K562 (cell line): ENCODE measurements around the gene CBX1. TPM values are rescaled to one million over a fixed set of nuclear protein-coding genes. Genes with fewer than 3 reads are reported as not detected.

Source experiments
- ATAC-seq: fragments of 200-7000 bp; cut with Tn5 transposase; 3 replicates; pipeline ENCODE4 v1.9.1; 2020; ENCODE audit warnings: moderate library complexity
- BruUV-seq: library from RNA; stranded (reverse); fragments of 400-500 nt; replicated peaks from 2 replicates; lab custom pipeline; 2021; lab: Mats Ljungman, UMichigan
- CTCF ChIA-PET: fragments of 300-600 bp; formaldehyde crosslinking; extraction: SDS; loops from one replicate; lab custom pipeline; 2021; ENCODE audit warnings: low intra/inter-chr PET ratio; lab: Yijun Ruan, JAX
- POLR2A ChIA-PET: fragments of 300-600, 350-650 bp; sonication (Branson Sonifier 250); formaldehyde crosslinking; extraction: SDS; loops from one replicate; lab custom pipeline; 2021; ENCODE audit warnings: antibody characterized with exemption, inconsistent platforms; lab: Yijun Ruan, JAX
- DNase-seq, 4 experiments: peaks; one replicate each; pipeline versions ENCODE4 v3.0.0 to v3.0.0-alpha.2; 2011 to 2018; ENCODE audit warnings: low spot score in 3 of 4, mixed read lengths in 3 of 4; ENCODE audit errors: extremely low read depth in 1 of 4
- FAIRE-seq: peaks from 2 replicates; lab custom pipeline; 2011; peaks lifted over from hg19 to GRCh38; lab: Jason Lieb, UNC
- H2AFZ ChIP-seq: 2 replicates; pipeline ENCODE4 v1.6.0; 2011; ENCODE audit warnings: low read depth, low read length, control low read depth, inconsistent platforms
- H3K27ac ChIP-seq: fragments of 200-600 bp; 3 replicates; pipeline ENCODE4 v1.8.0; 2011; ENCODE audit warnings: low read depth, mild to moderate bottlenecking, control low read depth, inconsistent platforms, low read length, moderate library complexity, mixed read lengths; ENCODE audit errors: extremely low read depth
- H3K27me3 ChIP-seq, 2 experiments: fragments of 300-600 bp in 1 of 2; 2 replicates in 1 of 2; 3 replicates in 1 of 2; pipeline versions ENCODE4 v1.6.0 to v1.8.0; 2011; ENCODE audit warnings: inconsistent platforms in 2 of 2, low read length in 2 of 2, mild to moderate bottlenecking in 1 of 2, mixed read lengths in 1 of 2, moderate library complexity in 1 of 2; ENCODE audit not compliant: control insufficient read depth in 2 of 2, insufficient read depth in 2 of 2
- H3K36me3 ChIP-seq: fragments of 300-600 bp; 3 replicates; pipeline ENCODE4 v1.8.0; 2011; ENCODE audit warnings: mild to moderate bottlenecking, low read length, inconsistent platforms; ENCODE audit not compliant: control insufficient read depth, insufficient read depth
- H3K4me1 ChIP-seq, 2 experiments: fragments of 200-600 bp in 1 of 2; replicated peaks in 1 of 2; 2 replicates in 1 of 2; 3 replicates in 1 of 2; pipeline versions ENCODE4 v1.5.1 to v1.8.0; 2011; ENCODE audit warnings: inconsistent platforms in 2 of 2, low read length in 2 of 2, mild to moderate bottlenecking in 1 of 2, mixed read lengths in 1 of 2, moderate library complexity in 1 of 2; ENCODE audit not compliant: control insufficient read depth in 2 of 2, insufficient read depth in 2 of 2
- H3K4me2 ChIP-seq: 2 replicates; pipeline ENCODE4 v1.6.1; 2011; ENCODE audit warnings: low read length, control low read depth, inconsistent platforms, mixed read lengths; ENCODE audit not compliant: insufficient read depth
- H3K4me3 ChIP-seq: fragments of 200-600 bp; sonication (generic), shearing (Covaris generic); 2 replicates; pipeline ENCODE4 v1.5.1; 2016; ENCODE audit warnings: control low read depth, inconsistent platforms
- H3K79me2 ChIP-seq: fragments of 200-600 bp; 3 replicates; pipeline ENCODE4 v1.8.0; 2011; ENCODE audit warnings: low read length, inconsistent platforms; ENCODE audit not compliant: control insufficient read depth, insufficient read depth
- H3K9ac ChIP-seq, 2 experiments: 2 replicates each; pipeline versions ENCODE4 v1.6.0 to v1.6.1; 2011; ENCODE audit warnings: low read depth in 2 of 2, low read length in 2 of 2, control low read depth in 1 of 2, inconsistent platforms in 1 of 2, mild to moderate bottlenecking in 1 of 2, mixed read lengths in 1 of 2; ENCODE audit not compliant: insufficient read depth in 1 of 2
- H3K9me1 ChIP-seq: one replicate; pipeline ENCODE4 v1.6.0; 2011; ENCODE audit warnings: inconsistent platforms, mild to moderate bottlenecking, low read length, moderate library complexity; ENCODE audit not compliant: control insufficient read depth, insufficient read depth
- H3K9me3 ChIP-seq: replicated peaks from 2 replicates; pipeline ENCODE4 v1.5.1; 2011; ENCODE audit warnings: low read depth, low read length, inconsistent platforms; ENCODE audit not compliant: control insufficient read depth, insufficient read depth
- H4K20me1 ChIP-seq: replicated peaks from 2 replicates; pipeline ENCODE4 v1.6.1; 2011; ENCODE audit warnings: low read length, inconsistent platforms, mixed read lengths; ENCODE audit not compliant: control insufficient read depth, insufficient read depth
- MTF1 ChIP-seq: fragments of 250-450 bp; sonication (Bioruptor Pico); IDR thresholded peaks from 2 replicates; pipeline ENCODE4 v1.9.0; 2021; ENCODE audit warnings: moderate library complexity, mild to moderate bottlenecking, inconsistent platforms, borderline replicate concordance
- RBFOX2 ChIP-seq: fragments of 200-400 bp; formaldehyde crosslinking; IDR thresholded peaks from 2 replicates; pipeline ENCODE4 v1.6.1; 2017; ENCODE audit warnings: low read depth, mild to moderate bottlenecking, low read length, moderate library complexity
- ZFX ChIP-seq: sonication (generic); formaldehyde crosslinking; IDR thresholded peaks from 2 replicates; pipeline ENCODE4 v1.8.0; 2022; ENCODE audit warnings: mild to moderate bottlenecking, missing genetic modification reagents, moderate library complexity
- WGBS: fragments of 100-300 bp; shearing (Covaris generic); methylation state at CpG from one replicate; pipeline ENCODE4 v1.1.6; 2016; ENCODE audit warnings: low coverage, mixed read lengths; ENCODE audit not compliant: insufficient coverage; ENCODE audit errors: missing lambda C conversion rate; 5-methylcytosine and 5-hydroxymethylcytosine counted together
- in situ Hi-C: fragments of 300-500 bp; cut with MboI; formaldehyde crosslinking; loops from 4 replicates; pipeline ENCODE4 v1.15.0; 2018; ENCODE audit warnings: inconsistent platforms, mixed read lengths
- intact Hi-C: fragments of 100-400 bp; cut with micrococcal nuclease; formaldehyde crosslinking; loops from 2 replicates; pipeline ENCODE4 v1.14.2; 2022
- polyA plus RNA-seq, 8 experiments: library from polyadenylated mRNA; depleted of rRNA in 4 of 8; stranded (reverse) in 5 of 8; unstranded in 3 of 8; fragments of >200 nt; fragmentation: Nextera tagmentation in 2 of 8; fragmentation: Illumina TruSeq in 1 of 8; extraction: Ambion mirVana in 2 of 8; extraction: Trizol in 1 of 8; gene quantifications; 2 replicates each; pipeline versions ENCODE4 v1.2.1 to v1.2.3, GENCODE V29; 2011 to 2014; ENCODE audit warnings: inconsistent platforms in 1 of 8, missing spikeins in 1 of 8
- total RNA-seq, 7 experiments: library from RNA; depleted of rRNA in 6 of 7; stranded (reverse); fragments of >200 nt in 6 of 7; fragmentation: Illumina TruSeq in 2 of 7; extraction: Trizol in 2 of 7; gene quantifications; 2 replicates each; pipeline versions ENCODE4 v1.2.1 to v1.2.3, GENCODE V29; 2011 to 2021; ENCODE audit warnings: low replicate concordance in 1 of 7

CBX1 gene
- total and polyA plus RNA-seq, 9 of the 15 experiments (the other 6 are each of a cell fraction or from before 2014, with no cell fraction given): 10.6 to 95.7 (median 52.7) TPM

- ChIA-PET POLR2A (interaction anchor here (9.0 kb wide), 1 partner anchor 16 kb away, joined by 53 read pairs; no protein-coding TSS in a partner anchor), CTCF (no interaction called here)
- Histone ChIP-seq H3K9me1 (peaks cover 13% of the 10 kb centered on the region), H3K27ac (peak overlapping the region; percentile 54; the same call in 2 of the 3 replicates), H3K36me3 (peaks cover 57% of the 10 kb centered on the region), H3K4me2 (peak overlapping the region; percentile 53; the same call in 1 of the 2 replicates), H3K4me3 (no peak overlapping the region), H3K79me2 (peaks cover 94% of the 10 kb centered on the region), H2AFZ (no peak overlapping the region), H4K20me1 (peaks cover 34% of the 10 kb centered on the region), H3K9me3 (no peaks in the 10 kb centered on the region), H3K9ac (peak overlapping the region; percentile 4 to 23; a peak in 3 of 4 replicates), H3K4me1 (peaks cover 60 to 64% of the 10 kb centered on the region in 2 experiments), H3K27me3 (no peaks in the 10 kb centered on the region)
- FAIRE-seq (no peak), DNase-seq (no peak), ATAC-seq (no peak)
- BruUV-seq: no TSS peak
- WGBS: 87% methylated on average over 10 of the region's 10 CpGs
- TF ChIP-seq ZFX (CRISPR knock-in tag) (0 out of 2 replicates have a peak, but pooled peaks have one; percentile 48), MTF1 (CRISPR knock-in tag) (no peak), RBFOX2 (peak; percentile 40; the same call in 1 of the 2 replicates)
- in situ Hi-C loops: no loop called here
- intact Hi-C loops: no loop called here
Observed at GRCh38 chr17:48051283-48051682, 50.0 kb downstream of the CBX1 start.
